GM13976 (cell line): ENCODE measurements around the gene EBF3.

ENCODE experiments used
- DNase-seq: peaks from one replicate; pipeline ENCODE4 v3.0.0; 2012; ENCODE audit warnings: low spot score
- in situ Hi-C: fragments of 300-500 bp; cut with MboI; formaldehyde crosslinking; loops from one replicate; pipeline ENCODE4 v1.12.0; 2022; ENCODE audit warnings: low sequenced_read_pairs, mixed read lengths, inconsistent platforms; ENCODE audit not compliant: unreplicated experiment
- TF ChIP-seq, protein P1 (sequence below): IDR thresholded peaks from 2 replicates; pipeline ENCODE4 v1.5.1; 2012; ENCODE audit warnings: borderline replicate concordance, mild to moderate bottlenecking; ENCODE audit not compliant: insufficient read depth; ENCODE audit errors: extremely low read depth, missing control alignments, control extremely low read depth

The EBF3 gene

GRCh38 chr10:129865960-129866359 is 98.1 kb downstream of the EBF3 start:
- TF ChIP-seq, protein P1, sequence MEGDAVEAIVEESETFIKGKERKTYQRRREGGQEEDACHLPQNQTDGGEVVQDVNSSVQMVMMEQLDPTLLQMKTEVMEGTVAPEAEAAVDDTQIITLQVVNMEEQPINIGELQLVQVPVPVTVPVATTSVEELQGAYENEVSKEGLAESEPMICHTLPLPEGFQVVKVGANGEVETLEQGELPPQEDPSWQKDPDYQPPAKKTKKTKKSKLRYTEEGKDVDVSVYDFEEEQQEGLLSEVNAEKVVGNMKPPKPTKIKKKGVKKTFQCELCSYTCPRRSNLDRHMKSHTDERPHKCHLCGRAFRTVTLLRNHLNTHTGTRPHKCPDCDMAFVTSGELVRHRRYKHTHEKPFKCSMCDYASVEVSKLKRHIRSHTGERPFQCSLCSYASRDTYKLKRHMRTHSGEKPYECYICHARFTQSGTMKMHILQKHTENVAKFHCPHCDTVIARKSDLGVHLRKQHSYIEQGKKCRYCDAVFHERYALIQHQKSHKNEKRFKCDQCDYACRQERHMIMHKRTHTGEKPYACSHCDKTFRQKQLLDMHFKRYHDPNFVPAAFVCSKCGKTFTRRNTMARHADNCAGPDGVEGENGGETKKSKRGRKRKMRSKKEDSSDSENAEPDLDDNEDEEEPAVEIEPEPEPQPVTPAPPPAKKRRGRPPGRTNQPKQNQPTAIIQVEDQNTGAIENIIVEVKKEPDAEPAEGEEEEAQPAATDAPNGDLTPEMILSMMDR, result no peak
- no peak for DNase-seq
- in situ Hi-C loops, result no loop called here

DNA sequence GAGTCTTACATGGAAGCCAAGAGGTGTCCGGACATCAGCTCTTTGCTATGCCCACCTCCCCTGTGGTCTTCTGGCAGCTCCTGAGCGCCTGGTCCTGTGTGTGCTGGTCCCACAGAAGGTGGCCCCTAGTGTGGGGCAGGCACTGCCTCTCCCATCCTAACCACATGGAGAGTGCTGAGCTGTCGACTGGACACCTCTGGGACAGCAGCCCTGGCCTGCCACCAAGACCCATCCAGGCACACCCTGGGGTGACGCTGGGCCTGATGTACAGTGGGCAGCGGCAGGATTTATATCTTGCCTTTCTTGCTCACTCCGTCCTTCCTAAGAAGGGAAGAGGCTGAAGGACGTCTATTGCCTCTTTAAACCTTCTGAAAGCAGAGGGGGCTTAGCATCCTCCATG is 98.7 kb downstream of the EBF3 start:
- DNase-seq, result no peak
- TF ChIP-seq, protein P1, result no peak
- in situ Hi-C loops, result no loop called here

DNA sequence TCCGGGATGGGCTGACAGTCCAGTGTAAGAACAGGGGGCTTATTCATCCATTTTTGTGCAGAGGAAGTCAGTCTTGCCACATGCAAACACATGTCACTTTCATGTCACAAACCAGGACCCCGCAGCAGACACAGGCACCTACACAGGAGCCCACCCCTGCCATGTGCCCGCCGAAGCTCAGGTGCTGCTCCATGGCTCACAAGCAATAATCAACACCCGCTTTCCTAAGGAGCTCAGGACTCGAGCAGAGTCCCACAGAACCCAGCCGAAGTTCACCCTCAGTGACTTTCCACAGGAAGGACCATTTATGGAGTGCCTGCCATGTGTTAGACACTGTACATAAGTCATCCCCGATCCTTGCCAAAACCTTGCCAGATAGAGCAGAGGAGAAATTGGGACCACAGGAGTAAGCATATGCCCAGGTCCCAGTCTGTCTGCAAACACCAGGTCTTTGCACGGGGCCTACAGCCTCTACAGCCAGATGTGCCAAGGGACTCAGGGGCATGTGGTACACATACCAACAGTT is 99.4 kb downstream of the EBF3 start:
- TF ChIP-seq, protein P1, result no peak
- in situ Hi-C loops, result no loop called here
- no peak for DNase-seq

- no peak for DNase-seq
- TF ChIP-seq, protein P1, result no peak
- in situ Hi-C loops, result no loop called here
These were observed 100.0 kb downstream of the EBF3 start for GRCh38 chr10:129864082-129864481.

GRCh38 chr10:129863201-129863663 is 100.8 kb downstream of the EBF3 start:
- no peak for DNase-seq
- in situ Hi-C loops, result no loop called here
- TF ChIP-seq, protein P1, result no peak

- TF ChIP-seq, protein P1, result no peak
- DNase-seq, result no peak
- in situ Hi-C loops, result no loop called here
These were observed 102.1 kb downstream of the EBF3 start for GRCh38 chr10:129861776-129862531.
